HepG2 (cell line): Measurements from ENCODE around the gene ATP13A5. TPM values are rescaled to one million over a fixed set of nuclear protein-coding genes. Genes with fewer than 3 reads are reported as not detected.

Source experiments
- ATAC-seq: fragments of 200-7000 bp; cut with Tn5 transposase; 3 replicates; pipeline ENCODE4 v1.9.1; 2020; ENCODE audit warnings: mild to moderate bottlenecking, moderate library complexity
- BruUV-seq: library from RNA; stranded (reverse); fragments of 400-500 nt; replicated peaks from 2 replicates; lab custom pipeline; 2021; lab: Mats Ljungman, UMichigan
- CTCF ChIA-PET: fragments of 300-600 bp; formaldehyde crosslinking; extraction: SDS; loops from one replicate; lab custom pipeline; 2021; ENCODE audit warnings: low total read pairs, inconsistent platforms, low intra/inter-chr PET ratio; lab: Yijun Ruan, JAX
- POLR2A ChIA-PET: fragments of 350-600 bp; sonication (Branson Sonifier 250); formaldehyde crosslinking; loops from one replicate; lab custom pipeline; 2020; ENCODE audit warnings: antibody characterized with exemption, inconsistent platforms; lab: Yijun Ruan, JAX
- DNase-seq: peaks from one replicate; pipeline ENCODE4 v3.0.0-alpha.2; 2015; ENCODE audit warnings: low spot score
- FAIRE-seq: peaks from 3 replicates; lab custom pipeline; 2011; peaks lifted over from hg19 to GRCh38; lab: Jason Lieb, UNC
- H2AFZ ChIP-seq: one replicate; pipeline ENCODE4 v1.6.1; 2011; ENCODE audit warnings: low read length, inconsistent platforms
- H3K27ac ChIP-seq: fragments of 300-600 bp; 3 replicates; pipeline ENCODE4 v1.8.0; 2011; ENCODE audit warnings: mixed run types, mild to moderate bottlenecking, mixed read lengths, low read length, inconsistent platforms; ENCODE audit not compliant: insufficient read depth; ENCODE audit errors: extremely low read length
- H3K27me3 ChIP-seq, 2 experiments: fragments of 200-600 bp in 1 of 2; 2 replicates in 1 of 2; 3 replicates in 1 of 2; pipeline versions ENCODE4 v1.6.0 to v1.8.0; 2011; ENCODE audit warnings: low read length in 2 of 2, mild to moderate bottlenecking in 2 of 2, moderate library complexity in 2 of 2, inconsistent platforms in 1 of 2; ENCODE audit not compliant: insufficient read depth in 2 of 2, control insufficient read depth in 1 of 2
- H3K36me3 ChIP-seq, 2 experiments: fragments of 200-600 bp in 1 of 2; replicated peaks in 1 of 2; 2 replicates in 1 of 2; 3 replicates in 1 of 2; pipeline versions ENCODE4 v1.5.1 to v1.8.0; 2011; ENCODE audit warnings: low read length in 2 of 2, inconsistent platforms in 1 of 2; ENCODE audit not compliant: insufficient read depth in 2 of 2, control insufficient read depth in 1 of 2
- H3K4me1 ChIP-seq: 2 replicates; pipeline ENCODE4 v1.5.1; 2012; ENCODE audit warnings: low read length, inconsistent platforms; ENCODE audit not compliant: insufficient read depth
- H3K4me2 ChIP-seq: 2 replicates; pipeline ENCODE4 v1.6.0; 2011; ENCODE audit warnings: low read depth, low read length, inconsistent platforms
- H3K4me3 ChIP-seq, 3 experiments: fragments of 200-600 bp in 1 of 3; sonication (generic), shearing (Covaris generic) in 1 of 3; replicated peaks in 1 of 3; 2 replicates each; pipeline ENCODE4 v1.5.1; 2011 to 2016; ENCODE audit warnings: low read length in 3 of 3, inconsistent platforms in 2 of 3, low read depth in 2 of 3, mild to moderate bottlenecking in 2 of 3, control low read depth in 1 of 3, mixed read lengths in 1 of 3; ENCODE audit not compliant: insufficient read depth in 1 of 3
- H3K79me2 ChIP-seq: one replicate; pipeline ENCODE4 v1.6.1; 2011; ENCODE audit warnings: low read length, inconsistent platforms; ENCODE audit not compliant: insufficient read depth
- H3K9ac ChIP-seq: 2 replicates; pipeline ENCODE4 v1.6.0; 2011; ENCODE audit warnings: mild to moderate bottlenecking, low read depth, low read length, inconsistent platforms; ENCODE audit not compliant: insufficient read depth
- H3K9me3 ChIP-seq: 2 replicates; pipeline ENCODE4 v1.5.1; 2012; ENCODE audit warnings: mild to moderate bottlenecking, low read length
- H4K20me1 ChIP-seq: 2 replicates; pipeline ENCODE4 v1.6.0; 2011; ENCODE audit warnings: inconsistent platforms, mild to moderate bottlenecking, low read length, moderate library complexity; ENCODE audit not compliant: insufficient read depth
- ARNT2 ChIP-seq: sonication (generic); formaldehyde crosslinking; IDR thresholded peaks from 2 replicates; pipeline ENCODE4 v1.8.0; 2022; ENCODE audit warnings: mild to moderate bottlenecking, low read depth, missing genetic modification reagents, moderate library complexity
- FOSL1 ChIP-seq: sonication (generic); formaldehyde crosslinking; IDR thresholded peaks from 2 replicates; pipeline ENCODE4 v1.9.0; 2021; ENCODE audit warnings: missing genetic modification reagents, borderline replicate concordance
- GATAD2A ChIP-seq: IDR thresholded peaks from 2 replicates; pipeline ENCODE4 v1.6.1; 2016
- HNRNPLL ChIP-seq: fragments of 200-400 bp; formaldehyde crosslinking; IDR thresholded peaks from 2 replicates; pipeline ENCODE4 v1.6.1; 2017; ENCODE audit warnings: mild to moderate bottlenecking, low read depth, low read length; ENCODE audit not compliant: poor library complexity, severe bottlenecking
- TIGD3 ChIP-seq: sonication (generic); formaldehyde crosslinking; IDR thresholded peaks from 2 replicates; pipeline ENCODE4 v1.5.1; 2020; ENCODE audit warnings: mild to moderate bottlenecking, missing genetic modification reagents, borderline replicate concordance
- TRIM24 ChIP-seq: sonication (generic); formaldehyde crosslinking; IDR thresholded peaks from 2 replicates; pipeline ENCODE4 v1.8.0; 2022; ENCODE audit warnings: mild to moderate bottlenecking, missing genetic modification reagents
- TSC22D2 ChIP-seq: sonication (generic); formaldehyde crosslinking; IDR thresholded peaks from 2 replicates; pipeline ENCODE4 v1.5.1; 2020; ENCODE audit warnings: missing genetic modification reagents, mild to moderate bottlenecking, borderline replicate concordance
- WGBS: methylation state at CpG from one replicate; pipeline ENCODE4 v1.1.6; 2017; ENCODE audit warnings: low lambda C conversion rate; 5-methylcytosine and 5-hydroxymethylcytosine counted together
- in situ Hi-C: cut with HindIII; loops from 2 replicates; pipeline ENCODE4 v1.10.0; 2017; ENCODE audit warnings: low pct_unique_long_range_greater_than_20kb; ENCODE audit not compliant: extremely low pct_ligation_motif_present
- intact Hi-C: fragments of 100-400 bp; cut with micrococcal nuclease; formaldehyde crosslinking; loops from one replicate; pipeline ENCODE4 v1.10.0; 2022; ENCODE audit not compliant: unreplicated experiment
- polyA plus RNA-seq, 8 experiments: library from polyadenylated mRNA; depleted of rRNA in 3 of 8; stranded (reverse) in 7 of 8; unstranded in 1 of 8; fragments of >200 nt; fragmentation: Illumina TruSeq in 4 of 8; extraction: Trizol in 4 of 8; gene quantifications; 2 replicates each; pipeline versions ENCODE4 v1.2.1 to v1.2.3, GENCODE V29; 2011 to 2016; ENCODE audit warnings: low read depth in 4 of 8, missing spikeins in 1 of 8, mixed read lengths in 1 of 8; ENCODE audit not compliant: insufficient read depth in 1 of 8
- total RNA-seq, 5 experiments: library from RNA; depleted of rRNA; stranded (reverse); fragments of >200 nt; fragmentation: Illumina TruSeq; extraction: Trizol; gene quantifications; 2 replicates each; pipeline ENCODE4 v1.2.3, GENCODE V29; 2016; ENCODE audit warnings: low read depth in 1 of 5

Gene ATP13A5
- total and polyA plus RNA-seq, 2 of the 13 experiments (the other 11 are each of a cell fraction or from before 2014, with no cell fraction given): not detected

DNA sequence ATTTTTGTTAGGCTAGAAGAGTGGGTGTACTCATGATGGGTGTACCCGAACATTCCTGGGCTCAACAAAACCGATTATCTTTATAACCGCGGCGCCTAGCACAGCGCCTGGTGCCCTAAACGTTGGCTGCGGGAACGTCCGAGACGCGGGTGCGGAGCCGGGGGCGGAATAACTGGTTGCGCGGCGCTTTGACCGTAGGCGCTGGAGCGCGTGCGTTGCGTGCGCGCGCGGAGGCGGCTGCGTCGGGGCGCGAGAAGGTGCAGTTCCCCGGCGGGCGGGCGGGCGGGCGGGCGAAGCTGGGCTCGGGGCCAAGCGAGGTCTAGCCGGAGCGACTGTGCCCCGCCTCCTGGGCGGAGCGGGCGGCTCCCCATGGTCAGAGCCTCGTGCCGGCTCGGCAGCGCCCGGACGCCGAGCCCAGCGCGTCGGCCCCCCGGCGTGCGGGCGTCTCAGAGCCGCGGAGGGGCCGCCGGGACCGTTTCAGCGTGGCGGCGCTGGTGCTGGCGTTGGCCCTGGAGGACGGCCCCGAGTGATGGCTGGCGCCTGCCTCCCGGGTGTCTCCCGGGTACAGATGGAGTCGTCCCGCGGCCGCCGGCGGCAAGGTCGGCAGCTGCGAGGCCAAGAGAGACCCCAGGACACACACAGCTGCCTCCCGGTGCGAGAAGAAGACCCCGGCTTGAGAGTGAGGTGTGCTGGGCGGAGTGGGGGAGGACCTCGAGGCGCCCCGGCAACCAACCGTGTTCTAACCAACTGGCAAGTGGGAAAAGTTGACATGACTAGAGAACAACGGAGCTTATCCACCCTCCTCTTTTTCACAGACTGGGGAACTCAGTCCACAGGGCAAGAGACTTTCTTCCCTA lies 137.5 kb downstream of the ATP13A5 start, which contains the start of gene PLAAT1:
PLAAT1 (plus strand) TSS at position 373 of the 857 bp plus-strand sequence. CDS start 14,429 bp downstream, outside the sequence.
- ChIA-PET POLR2A (no interaction called here), CTCF (no interaction called here)
- TF ChIP-seq ARNT2 (CRISPR knock-in tag) (no peak), TSC22D2 (CRISPR knock-in tag) (no peak), GATAD2A (CRISPR knock-in tag) (no peak), FOSL1 (CRISPR knock-in tag) (no peak), TRIM24 (CRISPR knock-in tag) (no peak), TIGD3 (CRISPR knock-in tag) (no peak), HNRNPLL (peak; percentile 61)
- Histone ChIP-seq H3K36me3 (no peaks in the 10 kb centered on the region), H3K4me2 (no peak within 1 kb of the TSS), H3K27me3 (no peaks in the 10 kb centered on the region), H3K27ac (no peak within 1 kb of the TSS), H3K4me3 (no peak within 1 kb of the TSS), H3K9ac (no peak within 1 kb of the TSS), H2AFZ (no peak within 1 kb of the TSS), H3K9me3 (no peaks in the 10 kb centered on the region), H3K79me2 (no peaks in the 10 kb centered on the region), H4K20me1 (no peaks in the 10 kb centered on the region), H3K4me1 (no peaks in the 10 kb centered on the region)
- in situ Hi-C loops (no loop called here), intact Hi-C loops (no loop called here)
- no TSS peak for BruUV-seq
- DNase-seq: no peak
- ATAC-seq: no peak
- 53% methylated on average over 21 of the region's 93 CpGs for WGBS
- FAIRE-seq: no peak
